ENCODE data around the gene KCNJ11. TPM values are rescaled to one million over a fixed set of nuclear protein-coding genes. Genes with fewer than 3 reads are reported as not detected.

Gene KCNJ11
- total RNA-seq, 1 experiment from 2014 or later: 2.9 TPM

GRCh38 chr11:17405232-17406005, 17.0 kb upstream of the KCNJ11 start:
- Mint-ChIP-seq H3K27ac (ENCODE audit: unreplicated experiment) (no peak overlapping the region), H3K4me3 (ENCODE audit: low read depth, unreplicated experiment) (peak overlapping the region; percentile 26), H3K4me1 (ENCODE audit: low read depth, unreplicated experiment) (peaks cover 9% of the 10 kb centered on the region), H3K27me3 (ENCODE audit: unreplicated experiment) (peaks cover 1% of the 10 kb centered on the region), H3K9me3 (ENCODE audit: low read depth, unreplicated experiment) (no peaks in the 10 kb centered on the region), H3K36me3 (ENCODE audit: insufficient read depth, unreplicated experiment) (no peaks in the 10 kb centered on the region)
- intact Hi-C loops (cut with micrococcal nuclease; ENCODE audit: unreplicated experiment): no loop called here
- no TSS peak for BruUV-seq (replicated peaks)
- CTCF ChIA-PET: interaction anchor here (0.6 to 1.4 kb wide), 3 partner anchors 17 to 713 kb away, joined by 3 to 5 read pairs (median 5); partner anchors contain the start of gene KCNJ11
- DNase-seq: peak; percentile 60
- TF ChIP-seq CTCF (IDR thresholded peaks at IDR 0.05; ENCODE audit: unreplicated experiment): no peak

- no peak overlapping the region for H3K4me3 Mint-ChIP-seq (ENCODE audit: low read depth, unreplicated experiment)
- H3K36me3 Mint-ChIP-seq (ENCODE audit: insufficient read depth, unreplicated experiment): no peaks in the 10 kb centered on the region
- TF ChIP-seq CTCF (IDR thresholded peaks at IDR 0.05; ENCODE audit: unreplicated experiment): no peak
- peaks cover 3% of the 10 kb centered on the region for H3K9me3 Mint-ChIP-seq (ENCODE audit: low read depth, unreplicated experiment)
- DNase-seq: no peak
- no peak overlapping the region for H3K27ac Mint-ChIP-seq (ENCODE audit: unreplicated experiment)
- intact Hi-C loops (cut with micrococcal nuclease; ENCODE audit: unreplicated experiment): no loop called here
- H3K4me1 Mint-ChIP-seq (ENCODE audit: low read depth, unreplicated experiment): peaks cover 15% of the 10 kb centered on the region
- no TSS peak for BruUV-seq (replicated peaks)
- no peaks in the 10 kb centered on the region for H3K27me3 Mint-ChIP-seq (ENCODE audit: unreplicated experiment)
- CTCF ChIA-PET: interaction anchor here (0.7 kb wide), 1 partner anchor 37 kb away, joined by 3 read pairs; no protein-coding TSS in a partner anchor
These were observed 15.7 kb upstream of the KCNJ11 start for GRCh38 chr11:17403980-17404759.

DNA sequence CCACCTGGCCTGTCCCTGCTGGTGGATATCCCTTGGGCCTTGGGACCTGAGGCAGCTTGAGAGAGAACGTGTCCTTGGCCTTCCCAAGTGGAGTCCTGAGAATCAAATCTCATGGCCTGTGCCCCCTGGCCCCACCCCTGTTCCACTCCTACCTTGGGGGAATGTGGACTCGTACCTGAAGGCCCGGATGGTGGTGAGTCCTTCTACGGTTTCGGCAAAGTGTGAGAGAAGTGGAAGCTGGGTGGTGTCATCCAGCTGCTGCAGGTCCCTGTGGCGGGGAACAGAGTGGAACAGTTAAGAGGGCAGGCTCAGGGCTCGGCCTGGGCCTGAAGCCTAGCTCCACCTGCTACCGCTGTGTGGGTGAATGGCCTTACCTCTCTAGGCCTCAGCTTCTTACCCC, 14.0 kb upstream of the KCNJ11 start:
- TF ChIP-seq CTCF (IDR thresholded peaks at IDR 0.05; ENCODE audit: unreplicated experiment): no peak
- H3K9me3 Mint-ChIP-seq (ENCODE audit: low read depth, unreplicated experiment): peaks cover 3% of the 10 kb centered on the region
- CTCF ChIA-PET: no interaction called here

GRCh38 chr11:17401841-17402240, 13.4 kb upstream of the KCNJ11 start:
- no peak for TF ChIP-seq CTCF (IDR thresholded peaks at IDR 0.05; ENCODE audit: unreplicated experiment)
- no peak for DNase-seq
- intact Hi-C loops (cut with micrococcal nuclease; ENCODE audit: unreplicated experiment): no loop called here
- H3K27me3 Mint-ChIP-seq (ENCODE audit: unreplicated experiment): peaks cover 1% of the 10 kb centered on the region
- peaks cover 3% of the 10 kb centered on the region for H3K9me3 Mint-ChIP-seq (ENCODE audit: low read depth, unreplicated experiment)
- CTCF ChIA-PET: no interaction called here
- H3K4me3 Mint-ChIP-seq (ENCODE audit: low read depth, unreplicated experiment): no peak overlapping the region
- BruUV-seq (replicated peaks): no TSS peak
- no peak overlapping the region for H3K27ac Mint-ChIP-seq (ENCODE audit: unreplicated experiment)
- H3K36me3 Mint-ChIP-seq (ENCODE audit: insufficient read depth, unreplicated experiment): no peaks in the 10 kb centered on the region
- peaks cover 25% of the 10 kb centered on the region for H3K4me1 Mint-ChIP-seq (ENCODE audit: low read depth, unreplicated experiment)

More for the DNA sequence above, 14.0 kb upstream of the KCNJ11 start:
- H3K4me1 Mint-ChIP-seq (ENCODE audit: low read depth, unreplicated experiment): peaks cover 25% of the 10 kb centered on the region
- H3K36me3 Mint-ChIP-seq (ENCODE audit: insufficient read depth, unreplicated experiment): no peaks in the 10 kb centered on the region
- no peak overlapping the region for H3K4me3 Mint-ChIP-seq (ENCODE audit: low read depth, unreplicated experiment)
- H3K27me3 Mint-ChIP-seq (ENCODE audit: unreplicated experiment): no peaks in the 10 kb centered on the region
- no peak for DNase-seq
- intact Hi-C loops (cut with micrococcal nuclease; ENCODE audit: unreplicated experiment): no loop called here
- no TSS peak for BruUV-seq (replicated peaks)
- no peak overlapping the region for H3K27ac Mint-ChIP-seq (ENCODE audit: unreplicated experiment)

Measured in Calu3 (cell line).